Measurements from ENCODE around the gene SIRPB2. TPM values are rescaled to one million over a fixed set of nuclear protein-coding genes. Genes with fewer than 3 reads are reported as not detected.

The SIRPB2 gene
- polyA plus RNA-seq, 1 donor (not counting 4 experiments of a cell fraction or from before 2014, with no cell fraction given), result 1.6 TPM

- Histone ChIP-seq H3K9me3 (ENCODE audit: control insufficient read depth, low read depth, low read length) (no peaks in the 10 kb centered on the region), H3K9me1 (ENCODE audit: control insufficient read depth, extremely low read depth, insufficient read depth, low read length) (peaks cover 2% of the 10 kb centered on the region), H3K27ac (ENCODE audit: control insufficient read depth, insufficient read depth, low read length) (no peak overlapping the region), H3K4me2 (ENCODE audit: control insufficient read depth, extremely low read depth, insufficient read depth, low read depth, low read length) (no peak overlapping the region), H3K9ac (ENCODE audit: control insufficient read depth, extremely low read depth, insufficient read depth, low read length) (no peak overlapping the region), H3K36me3 (ENCODE audit: control insufficient read depth in 2 of 2, extremely low read depth in 1 of 2, insufficient read depth in 2 of 2, low read length in 2 of 2) (peaks cover 9 to 24% of the 10 kb centered on the region in 2 experiments), H4K20me1 (ENCODE audit: control insufficient read depth, extremely low read depth, insufficient read depth, low read length) (peaks cover 6% of the 10 kb centered on the region), H3K27me3 (ENCODE audit: control insufficient read depth, extremely low read depth, insufficient read depth, low read length) (no peaks in the 10 kb centered on the region), H2AFZ (ENCODE audit: control insufficient read depth, low read length) (no peak overlapping the region), H3K4me1 (ENCODE audit: control insufficient read depth, extremely low read depth, insufficient read depth, low read length) (peaks cover 35% of the 10 kb centered on the region), H3K4me3 (ENCODE audit: control insufficient read depth in 2 of 3, extremely low read depth in 1 of 3, insufficient read depth in 2 of 3, low read depth in 1 of 3, low read length in 3 of 3) (no peak overlapping the region), H3K79me2 (ENCODE audit: control insufficient read depth, insufficient read depth, low read length) (peaks cover 39% of the 10 kb centered on the region)
- no peak for DNase-seq (ENCODE audit: low read depth, low spot score)
- dilution Hi-C loops (cut with MboI; ENCODE audit: extremely low pct_ligation_motif_present, low sequenced_read_pairs), result no loop called here
- no peak for FAIRE-seq
- TF ChIP-seq EZH2 (IDR thresholded peaks at IDR 0.05; ENCODE audit: low read length), result no peak
- TF ChIP-seq, protein P1, sequence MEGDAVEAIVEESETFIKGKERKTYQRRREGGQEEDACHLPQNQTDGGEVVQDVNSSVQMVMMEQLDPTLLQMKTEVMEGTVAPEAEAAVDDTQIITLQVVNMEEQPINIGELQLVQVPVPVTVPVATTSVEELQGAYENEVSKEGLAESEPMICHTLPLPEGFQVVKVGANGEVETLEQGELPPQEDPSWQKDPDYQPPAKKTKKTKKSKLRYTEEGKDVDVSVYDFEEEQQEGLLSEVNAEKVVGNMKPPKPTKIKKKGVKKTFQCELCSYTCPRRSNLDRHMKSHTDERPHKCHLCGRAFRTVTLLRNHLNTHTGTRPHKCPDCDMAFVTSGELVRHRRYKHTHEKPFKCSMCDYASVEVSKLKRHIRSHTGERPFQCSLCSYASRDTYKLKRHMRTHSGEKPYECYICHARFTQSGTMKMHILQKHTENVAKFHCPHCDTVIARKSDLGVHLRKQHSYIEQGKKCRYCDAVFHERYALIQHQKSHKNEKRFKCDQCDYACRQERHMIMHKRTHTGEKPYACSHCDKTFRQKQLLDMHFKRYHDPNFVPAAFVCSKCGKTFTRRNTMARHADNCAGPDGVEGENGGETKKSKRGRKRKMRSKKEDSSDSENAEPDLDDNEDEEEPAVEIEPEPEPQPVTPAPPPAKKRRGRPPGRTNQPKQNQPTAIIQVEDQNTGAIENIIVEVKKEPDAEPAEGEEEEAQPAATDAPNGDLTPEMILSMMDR (optimal IDR thresholded peaks at IDR 0.05 in 1 of 3, IDR thresholded peaks at IDR 0.05 in 1 of 3, conservative IDR thresholded peaks at IDR 0.05 in 1 of 3; ENCODE audit: extremely low read depth in 1 of 3, insufficient read depth in 2 of 3, low read length in 3 of 3), result no peak
These were observed 23.7 kb downstream of the SIRPB2 start for GRCh38 chr20:1467355-1468116.

DNA sequence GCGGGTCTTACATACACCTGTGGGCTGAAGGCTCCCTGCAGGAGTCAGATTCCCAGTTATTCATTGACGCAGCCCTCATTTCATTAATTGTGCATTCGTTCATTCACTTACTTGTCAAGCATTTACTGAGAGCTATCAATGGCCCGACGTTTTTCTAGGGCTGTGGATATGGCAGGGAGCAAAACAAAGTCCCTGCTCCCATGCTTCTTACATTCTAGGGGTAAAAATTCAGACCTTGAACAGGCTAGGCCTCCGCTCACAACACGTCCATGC lies 24.2 kb downstream of the SIRPB2 start:
- no peak for TF ChIP-seq EZH2 (IDR thresholded peaks at IDR 0.05; ENCODE audit: low read length)
- TF ChIP-seq, protein P1 (optimal IDR thresholded peaks at IDR 0.05 in 1 of 3, IDR thresholded peaks at IDR 0.05 in 1 of 3, conservative IDR thresholded peaks at IDR 0.05 in 1 of 3; ENCODE audit: extremely low read depth in 1 of 3, insufficient read depth in 2 of 3, low read length in 3 of 3), result no peak
- H3K27ac ChIP-seq (ENCODE audit: control insufficient read depth, insufficient read depth, low read length), result no peak overlapping the region
- H2AFZ ChIP-seq (ENCODE audit: control insufficient read depth, low read length), result no peak overlapping the region
- H3K4me2 ChIP-seq (ENCODE audit: control insufficient read depth, extremely low read depth, insufficient read depth, low read depth, low read length), result no peak overlapping the region
- H3K36me3 ChIP-seq (ENCODE audit: control insufficient read depth in 2 of 2, extremely low read depth in 1 of 2, insufficient read depth in 2 of 2, low read length in 2 of 2), result peaks cover 11 to 27% of the 10 kb centered on the region in 2 experiments
- dilution Hi-C loops (cut with MboI; ENCODE audit: extremely low pct_ligation_motif_present, low sequenced_read_pairs), result no loop called here
- DNase-seq (ENCODE audit: low read depth, low spot score) (no peak), FAIRE-seq (no peak)
- H4K20me1 ChIP-seq (ENCODE audit: control insufficient read depth, extremely low read depth, insufficient read depth, low read length), result peaks cover 6% of the 10 kb centered on the region
- H3K27me3 ChIP-seq (ENCODE audit: control insufficient read depth, extremely low read depth, insufficient read depth, low read length), result no peaks in the 10 kb centered on the region
- H3K9me1 ChIP-seq (ENCODE audit: control insufficient read depth, extremely low read depth, insufficient read depth, low read length), result peaks cover 2% of the 10 kb centered on the region
- peak overlapping the region in 1 of 3 experiments; percentile 20 for H3K4me3 ChIP-seq (ENCODE audit: control insufficient read depth in 2 of 3, extremely low read depth in 1 of 3, insufficient read depth in 2 of 3, low read depth in 1 of 3, low read length in 3 of 3)
- H3K9ac ChIP-seq (ENCODE audit: control insufficient read depth, extremely low read depth, insufficient read depth, low read length), result no peak overlapping the region
- H3K9me3 ChIP-seq (ENCODE audit: control insufficient read depth, low read depth, low read length), result no peaks in the 10 kb centered on the region
- peaks cover 43% of the 10 kb centered on the region for H3K79me2 ChIP-seq (ENCODE audit: control insufficient read depth, insufficient read depth, low read length)
- peaks cover 35% of the 10 kb centered on the region for H3K4me1 ChIP-seq (ENCODE audit: control insufficient read depth, extremely low read depth, insufficient read depth, low read length)

Measured in keratinocyte (primary cell).